GM12878 (cell line): Measurements from ENCODE around the gene ATG4A.

Source experiments
- BHLHE40 ChIP-seq, 2 experiments: fragments of 450-650 bp in 1 of 2; IDR thresholded peaks; 2 replicates each; pipeline ENCODE4 v1.6.1; 2011 to 2017; ENCODE audit warnings: low read depth in 2 of 2, borderline replicate concordance in 1 of 2, improper control_type of control experiment in 1 of 2, low read length in 1 of 2, mild to moderate bottlenecking in 1 of 2
- HDAC2 ChIP-seq: fragments of 200-600 bp; sonication (generic); IDR thresholded peaks from 2 replicates; pipeline ENCODE4 v1.6.1; 2017
- MAX ChIP-seq: IDR thresholded peaks from 2 replicates; pipeline ENCODE4 v1.6.1; 2012; ENCODE audit warnings: low read depth, low read length, improper control_type of control experiment
- POLR2A ChIP-seq: IDR thresholded peaks from 2 replicates; pipeline ENCODE4 v1.6.1; 2011; ENCODE audit warnings: low read depth, mild to moderate bottlenecking, low read length
- RAD21 ChIP-seq: IDR thresholded peaks from 2 replicates; pipeline ENCODE4 v1.6.1; 2011; ENCODE audit warnings: mild to moderate bottlenecking, low read depth, low read length, moderate library complexity; ENCODE audit not compliant: insufficient read depth
- TF ChIP-seq, protein P1 (sequence below): fragments of 450-650 bp; conservative IDR thresholded peaks from 2 replicates; pipeline ENCODE4 v1.6.1; 2017; ENCODE audit warnings: mild to moderate bottlenecking, moderate library complexity

DNA sequence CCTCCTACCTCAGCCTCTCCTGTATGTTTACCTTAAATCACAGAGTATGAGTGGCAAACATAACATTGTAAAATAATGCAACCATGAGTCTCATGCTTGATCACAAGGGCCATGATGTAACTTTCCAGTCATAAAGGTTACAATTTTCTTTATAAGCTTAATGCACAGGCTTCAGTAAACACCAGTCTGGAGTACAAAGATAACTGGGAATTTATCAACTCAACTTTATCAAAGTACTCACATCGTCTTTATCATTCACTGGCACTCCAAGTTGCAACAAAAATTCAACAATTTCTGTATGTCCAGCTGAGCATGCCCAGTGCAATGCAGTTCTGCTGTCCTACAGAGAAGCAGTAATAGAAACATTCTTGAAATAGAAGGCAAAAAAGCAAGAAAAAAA lies 3.1 kb upstream of the ATG4A start:
- TF ChIP-seq, protein P1, sequence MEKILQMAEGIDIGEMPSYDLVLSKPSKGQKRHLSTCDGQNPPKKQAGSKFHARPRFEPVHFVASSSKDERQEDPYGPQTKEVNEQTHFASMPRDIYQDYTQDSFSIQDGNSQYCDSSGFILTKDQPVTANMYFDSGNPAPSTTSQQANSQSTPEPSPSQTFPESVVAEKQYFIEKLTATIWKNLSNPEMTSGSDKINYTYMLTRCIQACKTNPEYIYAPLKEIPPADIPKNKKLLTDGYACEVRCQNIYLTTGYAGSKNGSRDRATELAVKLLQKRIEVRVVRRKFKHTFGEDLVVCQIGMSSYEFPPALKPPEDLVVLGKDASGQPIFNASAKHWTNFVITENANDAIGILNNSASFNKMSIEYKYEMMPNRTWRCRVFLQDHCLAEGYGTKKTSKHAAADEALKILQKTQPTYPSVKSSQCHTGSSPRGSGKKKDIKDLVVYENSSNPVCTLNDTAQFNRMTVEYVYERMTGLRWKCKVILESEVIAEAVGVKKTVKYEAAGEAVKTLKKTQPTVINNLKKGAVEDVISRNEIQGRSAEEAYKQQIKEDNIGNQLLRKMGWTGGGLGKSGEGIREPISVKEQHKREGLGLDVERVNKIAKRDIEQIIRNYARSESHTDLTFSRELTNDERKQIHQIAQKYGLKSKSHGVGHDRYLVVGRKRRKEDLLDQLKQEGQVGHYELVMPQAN, result no peak
- TF ChIP-seq BHLHE40 (IDR thresholded peaks at IDR 0.05; ENCODE audit: borderline replicate concordance in 1 of 2, low read depth in 2 of 2, low read length in 1 of 2), result no peak
- no peak for TF ChIP-seq POLR2A
- TF ChIP-seq HDAC2, result no peak
- TF ChIP-seq MAX, result no peak
- TF ChIP-seq RAD21, result no peak
